PC-3 (cell line): ENCODE results near the gene CEACAM19. TPM values are rescaled to one million over a fixed set of nuclear protein-coding genes. Genes with fewer than 3 reads are reported as not detected.

Experiments used
- ATAC-seq: fragments of 200-7000 bp; cut with Tn5 transposase; 2 replicates; pipeline ENCODE4 v1.9.1; 2020; ENCODE audit warnings: mild to moderate bottlenecking, moderate library complexity
- BruUV-seq: library from RNA; stranded (reverse); fragments of 400-500 nt; replicated peaks from 2 replicates; lab custom pipeline; 2021; lab: Mats Ljungman, UMichigan
- CTCF ChIA-PET: fragments of 300-600 bp; sonication (Branson Sonifier 250); formaldehyde crosslinking; loops from one replicate; lab custom pipeline; 2022; ENCODE audit warnings: antibody characterized with exemption; lab: Charles Lee
- POLR2A ChIA-PET: fragments of 300-600 bp; sonication (Branson Sonifier 250); formaldehyde crosslinking; loops from one replicate; lab custom pipeline; 2022; ENCODE audit warnings: antibody characterized with exemption; ENCODE audit not compliant: unreplicated experiment; lab: Charles Lee
- DNase-seq: peaks from one replicate; pipeline ENCODE4 v3.0.0-alpha.2; 2015
- H2AFZ ChIP-seq: fragments of 300-600 bp; sonication (generic); 2 replicates; pipeline ENCODE4 v1.6.0; 2016; ENCODE audit warnings: antibody characterized with exemption, low read length
- H3F3A ChIP-seq: fragments of 300-600 bp; sonication (generic); one replicate; pipeline ENCODE4 v1.6.0; 2017; ENCODE audit warnings: antibody characterized with exemption, low read length, control low read depth, mild to moderate bottlenecking; ENCODE audit not compliant: unreplicated experiment
- H3K27ac ChIP-seq: fragments of 300-600 bp; sonication (generic); 2 replicates; pipeline ENCODE4 v1.5.1; 2016; ENCODE audit warnings: mild to moderate bottlenecking, low read length
- H3K27me3 ChIP-seq: fragments of 300-600 bp; sonication (generic); 2 replicates; pipeline ENCODE4 v1.6.1; 2016; ENCODE audit warnings: low read length, mixed read lengths
- H3K36me3 ChIP-seq: fragments of 300-600 bp; sonication (generic); 2 replicates; pipeline ENCODE4 v1.6.1; 2016; ENCODE audit warnings: low read depth, mixed run types, low read length, mixed read lengths
- H3K4me1 ChIP-seq: fragments of 300-600 bp; sonication (generic); 2 replicates; pipeline ENCODE4 v1.5.1; 2016; ENCODE audit warnings: low read length; ENCODE audit not compliant: insufficient read depth
- H3K4me2 ChIP-seq: fragments of 300-600 bp; sonication (generic); 2 replicates; pipeline ENCODE4 v1.6.0; 2016; ENCODE audit warnings: low read length
- H3K4me3 ChIP-seq: fragments of 300-600 bp; sonication (generic); 2 replicates; pipeline ENCODE4 v1.5.1; 2016; ENCODE audit warnings: mild to moderate bottlenecking, low read length, mixed read lengths
- H3K79me2 ChIP-seq: fragments of 300-600 bp; sonication (generic); 2 replicates; pipeline ENCODE4 v1.6.1; 2017; ENCODE audit warnings: low read length, mixed read lengths
- H3K9ac ChIP-seq: fragments of 300-600 bp; sonication (generic); 2 replicates; pipeline ENCODE4 v1.6.0; 2016; ENCODE audit warnings: mild to moderate bottlenecking, low read length
- H3K9me2 ChIP-seq: fragments of 300-600 bp; sonication (generic); replicated peaks from 2 replicates; pipeline ENCODE4 v1.6.1; 2016; ENCODE audit warnings: mixed run types, low read length, mixed read lengths
- H3K9me3 ChIP-seq: fragments of 300-600 bp; sonication (generic); 2 replicates; pipeline ENCODE4 v1.6.1; 2016; ENCODE audit warnings: low read length, mixed read lengths
- H4K20me1 ChIP-seq: fragments of 300-600 bp; sonication (generic); 2 replicates; pipeline ENCODE4 v1.6.1; 2016; ENCODE audit warnings: low read length, mixed read lengths
- EZH2 ChIP-seq: fragments of 300-600 bp; sonication (generic); IDR thresholded peaks from one replicate; pipeline ENCODE4 v1.6.1; 2017; ENCODE audit warnings: antibody characterized with exemption, mild to moderate bottlenecking, low read length; ENCODE audit not compliant: unreplicated experiment
- EZH2phosphoT487 ChIP-seq: fragments of 300-600 bp; sonication (generic); IDR thresholded peaks from 2 replicates; pipeline ENCODE4 v1.6.1; 2018; ENCODE audit warnings: mild to moderate bottlenecking, antibody characterized with exemption, low read length, borderline replicate concordance
- intact Hi-C: fragments of 100-400 bp; cut with micrococcal nuclease; formaldehyde crosslinking; loops from 2 replicates; pipeline ENCODE4 v1.9.0; 2023
- total RNA-seq: library from RNA; depleted of rRNA; stranded (reverse); fragments of >200 nt; gene quantifications from 2 replicates; pipeline ENCODE4 v1.2.3, GENCODE V29; 2014
- TF ChIP-seq, protein P1 (sequence below): fragments of 300-600 bp; sonication (generic); conservative IDR thresholded peaks from 2 replicates; pipeline ENCODE4 v1.5.1; 2017; ENCODE audit warnings: antibody characterized with exemption, low read depth, mild to moderate bottlenecking, low read length

CEACAM19 gene
- total RNA-seq, 1 experiment from 2014 or later, result 4.3 TPM

DNA sequence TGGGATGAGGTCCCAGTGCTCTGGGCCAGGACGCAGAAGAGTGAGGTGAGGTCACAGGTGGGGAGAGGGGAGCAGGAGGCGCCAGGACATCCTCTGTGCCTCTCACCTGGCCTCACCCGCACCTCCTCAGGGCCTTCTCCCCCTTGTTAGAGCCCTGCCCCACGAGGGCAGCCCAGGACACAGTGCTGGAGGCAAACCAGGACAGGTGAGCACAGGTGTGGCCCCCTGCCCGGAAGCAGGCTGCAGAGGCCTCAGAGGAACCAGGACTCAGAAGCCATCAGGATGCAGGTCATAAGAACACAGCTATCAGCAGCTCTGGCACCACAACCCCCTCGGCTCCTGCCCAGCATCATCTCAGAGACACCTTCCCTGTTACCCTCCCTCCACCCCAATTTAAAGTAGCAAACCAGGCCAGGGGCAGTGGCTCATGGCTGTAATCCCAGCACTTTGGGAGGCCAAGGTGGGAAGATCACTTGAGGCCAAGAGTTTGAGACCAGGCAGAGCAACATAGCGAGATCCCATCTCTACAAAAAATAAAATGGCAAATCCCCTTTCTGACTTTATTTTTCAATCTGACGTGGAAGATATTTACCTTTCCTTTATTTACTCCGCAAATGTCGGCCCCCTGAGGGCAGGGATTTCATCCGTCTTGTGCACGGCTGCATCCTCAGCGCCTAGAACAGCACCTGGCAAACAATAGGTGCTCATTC, 27.4 kb downstream of the CEACAM19 start, which contains the start of gene CEACAM16:
Gene CEACAM16 (plus strand): TSS at position 660 of the 710 bp plus-strand sequence. CDS start 2,306 bp downstream, outside the sequence.
- POLR2A ChIA-PET, result no interaction called here
- peaks cover 20% of the 10 kb centered on the region for H3K4me1 ChIP-seq
- intact Hi-C loops, result no loop called here

GRCh38 chr19:44700547-44700946, 29.3 kb downstream of the CEACAM19 start:
- ChIA-PET POLR2A (no interaction called here), CTCF (no interaction called here)
- peaks cover 3% of the 10 kb centered on the region for H3K4me1 ChIP-seq
- no peaks in the 10 kb centered on the region for H3K9me3 ChIP-seq
- H3K27ac ChIP-seq, result no peak overlapping the region
- no peaks in the 10 kb centered on the region for H3K9me2 ChIP-seq
- no peak overlapping the region for H3K4me2 ChIP-seq
- H3K36me3 ChIP-seq, result no peaks in the 10 kb centered on the region
- intact Hi-C loops, result no loop called here
- H3F3A ChIP-seq, result no peaks in the 10 kb centered on the region
- DNase-seq, result no peak
- H2AFZ ChIP-seq, result no peak overlapping the region
- no peak for TF ChIP-seq EZH2
- no peak for TF ChIP-seq EZH2phosphoT487
- TF ChIP-seq, protein P1, sequence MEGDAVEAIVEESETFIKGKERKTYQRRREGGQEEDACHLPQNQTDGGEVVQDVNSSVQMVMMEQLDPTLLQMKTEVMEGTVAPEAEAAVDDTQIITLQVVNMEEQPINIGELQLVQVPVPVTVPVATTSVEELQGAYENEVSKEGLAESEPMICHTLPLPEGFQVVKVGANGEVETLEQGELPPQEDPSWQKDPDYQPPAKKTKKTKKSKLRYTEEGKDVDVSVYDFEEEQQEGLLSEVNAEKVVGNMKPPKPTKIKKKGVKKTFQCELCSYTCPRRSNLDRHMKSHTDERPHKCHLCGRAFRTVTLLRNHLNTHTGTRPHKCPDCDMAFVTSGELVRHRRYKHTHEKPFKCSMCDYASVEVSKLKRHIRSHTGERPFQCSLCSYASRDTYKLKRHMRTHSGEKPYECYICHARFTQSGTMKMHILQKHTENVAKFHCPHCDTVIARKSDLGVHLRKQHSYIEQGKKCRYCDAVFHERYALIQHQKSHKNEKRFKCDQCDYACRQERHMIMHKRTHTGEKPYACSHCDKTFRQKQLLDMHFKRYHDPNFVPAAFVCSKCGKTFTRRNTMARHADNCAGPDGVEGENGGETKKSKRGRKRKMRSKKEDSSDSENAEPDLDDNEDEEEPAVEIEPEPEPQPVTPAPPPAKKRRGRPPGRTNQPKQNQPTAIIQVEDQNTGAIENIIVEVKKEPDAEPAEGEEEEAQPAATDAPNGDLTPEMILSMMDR, result no peak
- H4K20me1 ChIP-seq, result no peaks in the 10 kb centered on the region
- no peaks in the 10 kb centered on the region for H3K27me3 ChIP-seq
- ATAC-seq, result no peak
- no peak overlapping the region for H3K9ac ChIP-seq
- H3K4me3 ChIP-seq, result no peak overlapping the region
- H3K79me2 ChIP-seq, result no peaks in the 10 kb centered on the region
- no TSS peak for BruUV-seq

More for the DNA sequence above, 27.4 kb downstream of the CEACAM19 start, which contains the start of gene CEACAM16:
- no peaks in the 10 kb centered on the region for H3K9me3 ChIP-seq
- H3K79me2 ChIP-seq, result no peaks in the 10 kb centered on the region
- BruUV-seq, result no TSS peak
- H3K4me2 ChIP-seq, result no peak within 1 kb of the TSS
- H3F3A ChIP-seq, result no peaks in the 10 kb centered on the region
- TF ChIP-seq EZH2 (no peak), EZH2phosphoT487 (no peak)
- TF ChIP-seq, protein P1, result no peak
- no peak for DNase-seq
- H3K4me3 ChIP-seq, result no peak within 1 kb of the TSS
- no peaks in the 10 kb centered on the region for H3K9me2 ChIP-seq
- H4K20me1 ChIP-seq, result no peaks in the 10 kb centered on the region
- ATAC-seq, result no peak
- H3K27me3 ChIP-seq, result no peaks in the 10 kb centered on the region
- H3K27ac ChIP-seq, result no peak within 1 kb of the TSS
- no peaks in the 10 kb centered on the region for H3K36me3 ChIP-seq
- H2AFZ ChIP-seq, result no peak within 1 kb of the TSS
- CTCF ChIA-PET, result no interaction called here
- H3K9ac ChIP-seq, result no peak within 1 kb of the TSS

- POLR2A ChIA-PET, result no interaction called here
- H2AFZ ChIP-seq, result no peak overlapping the region
- no peaks in the 10 kb centered on the region for H3K27me3 ChIP-seq
- H3K4me2 ChIP-seq, result no peak overlapping the region
- TF ChIP-seq, protein P1, result no peak
- TF ChIP-seq EZH2phosphoT487, result no peak
- intact Hi-C loops, result no loop called here
- no peaks in the 10 kb centered on the region for H4K20me1 ChIP-seq
- no peaks in the 10 kb centered on the region for H3K9me3 ChIP-seq
- no peaks in the 10 kb centered on the region for H3K36me3 ChIP-seq
- no peak overlapping the region for H3K4me3 ChIP-seq
- no peak overlapping the region for H3K9ac ChIP-seq
- H3K27ac ChIP-seq, result no peak overlapping the region
- ATAC-seq, result no peak
- H3K4me1 ChIP-seq, result no peaks in the 10 kb centered on the region
- H3K79me2 ChIP-seq, result no peaks in the 10 kb centered on the region
- H3K9me2 ChIP-seq, result no peaks in the 10 kb centered on the region
- H3F3A ChIP-seq, result no peaks in the 10 kb centered on the region
- BruUV-seq, result no TSS peak
- CTCF ChIA-PET, result no interaction called here
- no peak for DNase-seq
Measured at GRCh38 chr19:44701228-44701627, 29.9 kb downstream of the CEACAM19 start.
